PC-9 (cell line): ENCODE measurements around the gene IGFL4.

Experiments
- EZH2 ChIP-seq: fragments of 200-600 bp; sonication (generic); IDR thresholded peaks from 2 replicates; pipeline ENCODE4 v1.8.0; 2017; ENCODE audit warnings: antibody characterized with exemption, low read depth
- TF ChIP-seq, protein P1 (sequence below): fragments of 200-600 bp; sonication (generic); conservative IDR thresholded peaks from 2 replicates; pipeline ENCODE4 v1.6.1; 2017; ENCODE audit warnings: mixed run types, antibody characterized with exemption, mild to moderate bottlenecking, moderate library complexity

DNA sequence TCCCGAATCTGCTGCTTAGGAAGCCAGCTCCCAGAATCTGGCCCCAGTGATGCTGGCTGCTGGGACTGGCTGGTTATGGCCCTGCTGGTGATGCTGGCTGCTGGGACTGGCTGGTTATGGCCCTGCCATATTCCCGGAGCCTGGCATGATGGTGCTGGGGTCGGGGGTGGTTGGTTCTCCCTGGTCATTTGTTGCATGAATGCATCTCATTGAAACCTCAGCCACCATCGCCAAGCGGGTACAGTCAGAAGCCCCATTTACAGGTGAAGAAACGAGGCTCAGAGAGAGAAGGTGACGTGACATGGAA, 20.0 kb downstream of the IGFL4 start:
- TF ChIP-seq, protein P1, sequence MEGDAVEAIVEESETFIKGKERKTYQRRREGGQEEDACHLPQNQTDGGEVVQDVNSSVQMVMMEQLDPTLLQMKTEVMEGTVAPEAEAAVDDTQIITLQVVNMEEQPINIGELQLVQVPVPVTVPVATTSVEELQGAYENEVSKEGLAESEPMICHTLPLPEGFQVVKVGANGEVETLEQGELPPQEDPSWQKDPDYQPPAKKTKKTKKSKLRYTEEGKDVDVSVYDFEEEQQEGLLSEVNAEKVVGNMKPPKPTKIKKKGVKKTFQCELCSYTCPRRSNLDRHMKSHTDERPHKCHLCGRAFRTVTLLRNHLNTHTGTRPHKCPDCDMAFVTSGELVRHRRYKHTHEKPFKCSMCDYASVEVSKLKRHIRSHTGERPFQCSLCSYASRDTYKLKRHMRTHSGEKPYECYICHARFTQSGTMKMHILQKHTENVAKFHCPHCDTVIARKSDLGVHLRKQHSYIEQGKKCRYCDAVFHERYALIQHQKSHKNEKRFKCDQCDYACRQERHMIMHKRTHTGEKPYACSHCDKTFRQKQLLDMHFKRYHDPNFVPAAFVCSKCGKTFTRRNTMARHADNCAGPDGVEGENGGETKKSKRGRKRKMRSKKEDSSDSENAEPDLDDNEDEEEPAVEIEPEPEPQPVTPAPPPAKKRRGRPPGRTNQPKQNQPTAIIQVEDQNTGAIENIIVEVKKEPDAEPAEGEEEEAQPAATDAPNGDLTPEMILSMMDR: no peak
- TF ChIP-seq EZH2: no peak
